DOHH2 (cell line): ENCODE results near the gene HAND2.

ENCODE experiments used
- H3F3A ChIP-seq: fragments of 200-600 bp; sonication (generic), shearing (Covaris generic); 2 replicates; pipeline ENCODE4 v1.6.0; 2016; ENCODE audit warnings: antibody characterized with exemption, mild to moderate bottlenecking; ENCODE audit not compliant: control insufficient read depth, insufficient read depth
- H3K27ac ChIP-seq: fragments of 200-600 bp; sonication (generic); 2 replicates; pipeline ENCODE4 v1.5.1; 2014; ENCODE audit warnings: low read depth, mild to moderate bottlenecking, low read length, moderate library complexity
- H3K27me3 ChIP-seq: fragments of 200-600 bp; sonication (generic); 2 replicates; pipeline ENCODE4 v1.6.1; 2014; ENCODE audit warnings: mild to moderate bottlenecking, low read length, mixed read lengths; ENCODE audit not compliant: control insufficient read depth
- H3K36me3 ChIP-seq: fragments of 200-600 bp; sonication (generic); 2 replicates; pipeline ENCODE4 v1.6.1; 2014; ENCODE audit warnings: mild to moderate bottlenecking, low read length, moderate library complexity, mixed read lengths; ENCODE audit not compliant: control insufficient read depth
- H3K4me1 ChIP-seq: fragments of 200-600 bp; sonication (generic); 2 replicates; pipeline ENCODE4 v1.6.1; 2014; ENCODE audit warnings: mild to moderate bottlenecking, low read length, mixed read lengths; ENCODE audit not compliant: control insufficient read depth
- H3K4me2 ChIP-seq: fragments of 200-600 bp; sonication (generic); 2 replicates; pipeline ENCODE4 v1.6.0; 2014; ENCODE audit warnings: mild to moderate bottlenecking, low read length, moderate library complexity
- H3K4me3 ChIP-seq: fragments of 200-600 bp; sonication (generic); 2 replicates; pipeline ENCODE4 v1.5.1; 2014; ENCODE audit warnings: mild to moderate bottlenecking, low read length, mixed read lengths
- H3K79me2 ChIP-seq: fragments of 200-600 bp; sonication (generic); 2 replicates; pipeline ENCODE4 v1.6.1; 2014; ENCODE audit warnings: mild to moderate bottlenecking, low read length, mixed read lengths; ENCODE audit not compliant: control insufficient read depth
- H3K9me2 ChIP-seq: fragments of 200-600 bp; sonication (generic); replicated peaks from 2 replicates; pipeline ENCODE4 v1.6.1; 2014; ENCODE audit warnings: mild to moderate bottlenecking, low read length, mixed read lengths; ENCODE audit not compliant: control insufficient read depth
- H3K9me3 ChIP-seq: fragments of 200-600 bp; sonication (generic); 2 replicates; pipeline ENCODE4 v1.6.1; 2014; ENCODE audit warnings: antibody characterized with exemption, low read length, mixed read lengths; ENCODE audit not compliant: control insufficient read depth, insufficient read depth
- H4K20me1 ChIP-seq: fragments of 200-600 bp; sonication (generic); 2 replicates; pipeline ENCODE4 v1.6.0; 2014; ENCODE audit warnings: low read depth, mild to moderate bottlenecking, antibody characterized with exemption, low read length, moderate library complexity; ENCODE audit not compliant: control insufficient read depth, insufficient read depth
- EZH2phosphoT487 ChIP-seq: fragments of 200-600 bp; sonication (generic); IDR thresholded peaks from 2 replicates; pipeline ENCODE4 v1.6.1; 2017; ENCODE audit warnings: borderline replicate concordance, mild to moderate bottlenecking, antibody characterized with exemption, low read length, moderate library complexity, mixed read lengths
- TF ChIP-seq, protein P1 (sequence below): fragments of 200-600 bp; sonication (generic); IDR thresholded peaks from one replicate; pipeline ENCODE4 v1.5.1; 2014; ENCODE audit warnings: antibody characterized with exemption, mild to moderate bottlenecking, low read depth, low read length; ENCODE audit not compliant: poor library complexity, severe bottlenecking

HAND2 gene

DNA sequence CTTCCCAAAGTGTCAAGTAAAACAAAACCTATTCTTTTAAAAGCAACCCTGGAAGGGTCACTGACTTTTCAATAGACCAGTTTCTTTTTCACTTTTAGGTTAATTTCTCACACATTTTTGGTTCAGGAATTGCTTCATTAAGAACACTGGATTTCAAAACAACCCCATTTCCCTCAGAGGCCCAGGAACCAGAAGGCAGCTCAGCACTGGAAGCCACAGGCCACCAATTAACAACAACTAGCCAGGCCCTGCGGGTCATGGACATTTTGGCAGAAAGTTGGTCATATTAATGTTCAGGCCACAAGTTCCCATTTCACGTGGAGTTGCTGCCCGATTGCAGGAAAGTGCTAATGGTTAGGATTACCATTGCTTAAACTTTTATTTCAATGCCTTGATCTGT is 39.8 kb downstream of the HAND2 start:
- H3K9me3 ChIP-seq, result no peaks in the 10 kb centered on the region
- no peaks in the 10 kb centered on the region for H3K27me3 ChIP-seq
- no peaks in the 10 kb centered on the region for H3F3A ChIP-seq
- H3K4me2 ChIP-seq, result no peak overlapping the region
- TF ChIP-seq, protein P1, sequence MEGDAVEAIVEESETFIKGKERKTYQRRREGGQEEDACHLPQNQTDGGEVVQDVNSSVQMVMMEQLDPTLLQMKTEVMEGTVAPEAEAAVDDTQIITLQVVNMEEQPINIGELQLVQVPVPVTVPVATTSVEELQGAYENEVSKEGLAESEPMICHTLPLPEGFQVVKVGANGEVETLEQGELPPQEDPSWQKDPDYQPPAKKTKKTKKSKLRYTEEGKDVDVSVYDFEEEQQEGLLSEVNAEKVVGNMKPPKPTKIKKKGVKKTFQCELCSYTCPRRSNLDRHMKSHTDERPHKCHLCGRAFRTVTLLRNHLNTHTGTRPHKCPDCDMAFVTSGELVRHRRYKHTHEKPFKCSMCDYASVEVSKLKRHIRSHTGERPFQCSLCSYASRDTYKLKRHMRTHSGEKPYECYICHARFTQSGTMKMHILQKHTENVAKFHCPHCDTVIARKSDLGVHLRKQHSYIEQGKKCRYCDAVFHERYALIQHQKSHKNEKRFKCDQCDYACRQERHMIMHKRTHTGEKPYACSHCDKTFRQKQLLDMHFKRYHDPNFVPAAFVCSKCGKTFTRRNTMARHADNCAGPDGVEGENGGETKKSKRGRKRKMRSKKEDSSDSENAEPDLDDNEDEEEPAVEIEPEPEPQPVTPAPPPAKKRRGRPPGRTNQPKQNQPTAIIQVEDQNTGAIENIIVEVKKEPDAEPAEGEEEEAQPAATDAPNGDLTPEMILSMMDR, result no peak
- TF ChIP-seq EZH2phosphoT487, result no peak
- no peaks in the 10 kb centered on the region for H3K9me2 ChIP-seq
- no peaks in the 10 kb centered on the region for H3K79me2 ChIP-seq
- H3K36me3 ChIP-seq, result no peaks in the 10 kb centered on the region
- H3K27ac ChIP-seq, result no peak overlapping the region
- no peaks in the 10 kb centered on the region for H4K20me1 ChIP-seq
- H3K4me1 ChIP-seq, result peaks cover 10% of the 10 kb centered on the region
- no peak overlapping the region for H3K4me3 ChIP-seq

DNA sequence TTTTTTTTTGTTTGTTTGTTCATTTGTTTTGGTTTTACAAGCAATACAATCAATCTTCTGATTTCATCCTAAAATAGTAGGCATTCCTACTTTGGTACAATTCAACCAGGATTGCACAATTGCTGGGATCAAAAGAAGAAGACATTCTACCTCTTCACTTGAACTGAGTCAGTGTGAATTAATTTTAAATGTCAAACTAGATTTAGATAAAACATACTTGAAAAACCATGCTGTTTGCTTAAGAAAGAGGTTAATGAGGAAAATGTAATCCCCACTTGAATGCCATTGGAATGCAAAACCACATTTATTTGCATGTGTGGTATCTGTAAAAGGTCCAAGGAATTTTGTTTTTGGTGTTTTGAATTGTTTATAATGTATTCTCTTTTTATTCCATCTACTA is 40.5 kb downstream of the HAND2 start:
- no peak overlapping the region for H3K27ac ChIP-seq
- H3K9me3 ChIP-seq, result no peaks in the 10 kb centered on the region
- no peaks in the 10 kb centered on the region for H4K20me1 ChIP-seq
- TF ChIP-seq EZH2phosphoT487, result no peak
- TF ChIP-seq, protein P1, result no peak
- H3K4me1 ChIP-seq, result peaks cover 8% of the 10 kb centered on the region
- no peaks in the 10 kb centered on the region for H3K27me3 ChIP-seq
- no peaks in the 10 kb centered on the region for H3F3A ChIP-seq
- H3K4me2 ChIP-seq, result no peak overlapping the region
- no peak overlapping the region for H3K4me3 ChIP-seq
- H3K79me2 ChIP-seq, result no peaks in the 10 kb centered on the region
- H3K36me3 ChIP-seq, result no peaks in the 10 kb centered on the region
- no peaks in the 10 kb centered on the region for H3K9me2 ChIP-seq

DNA sequence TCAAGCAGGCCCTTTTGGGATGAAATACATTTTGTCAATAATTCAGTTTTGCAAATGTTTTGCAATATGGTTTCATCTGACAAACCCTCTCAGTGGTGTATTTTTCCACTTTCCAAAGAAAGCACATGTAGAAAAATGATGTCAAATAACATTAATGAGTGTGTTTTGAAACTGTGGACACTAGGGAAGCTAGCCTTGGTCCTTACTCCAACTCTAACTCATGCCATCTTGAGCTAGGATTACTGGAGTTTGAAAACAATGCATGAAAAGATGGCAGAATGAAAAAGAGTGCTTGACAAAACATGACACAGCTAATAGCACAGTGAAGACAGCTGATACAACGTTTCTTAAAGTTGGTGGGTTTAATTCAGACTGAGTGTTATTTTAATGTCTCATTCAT is 41.4 kb downstream of the HAND2 start:
- Histone ChIP-seq H3K9me3 (no peaks in the 10 kb centered on the region), H3K4me3 (no peak overlapping the region), H3K4me2 (no peak overlapping the region), H3K79me2 (no peaks in the 10 kb centered on the region), H3K27me3 (no peaks in the 10 kb centered on the region), H3F3A (no peaks in the 10 kb centered on the region), H3K9me2 (no peaks in the 10 kb centered on the region), H3K4me1 (peaks cover 1% of the 10 kb centered on the region), H4K20me1 (no peaks in the 10 kb centered on the region), H3K27ac (no peak overlapping the region), H3K36me3 (no peaks in the 10 kb centered on the region)
- TF ChIP-seq, protein P1, result no peak
- TF ChIP-seq EZH2phosphoT487, result no peak

DNA sequence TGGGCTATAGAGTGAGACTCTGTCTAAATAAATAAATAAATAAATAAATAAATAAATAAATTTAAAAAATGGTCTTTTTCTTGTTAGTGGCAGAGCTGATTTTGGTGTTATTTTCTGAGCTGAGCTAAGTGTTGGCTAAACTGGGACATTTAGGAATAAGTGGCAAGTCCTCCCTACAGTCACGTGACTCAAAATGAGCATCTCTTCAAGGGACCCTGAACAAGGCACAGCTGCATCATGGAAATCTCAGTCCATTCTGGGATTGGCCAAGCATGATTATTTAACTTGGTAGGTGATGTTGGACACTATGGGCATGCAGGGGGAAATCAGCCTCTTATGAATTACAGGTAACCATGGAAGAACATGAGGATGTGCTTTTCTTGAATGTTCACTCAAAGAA is 42.0 kb downstream of the HAND2 start:
- H3K4me3 ChIP-seq, result no peak overlapping the region
- no peaks in the 10 kb centered on the region for H4K20me1 ChIP-seq
- TF ChIP-seq, protein P1, result no peak
- no peak for TF ChIP-seq EZH2phosphoT487
- no peaks in the 10 kb centered on the region for H3K36me3 ChIP-seq
- H3K4me1 ChIP-seq, result no peaks in the 10 kb centered on the region
- H3K4me2 ChIP-seq, result no peak overlapping the region
- no peaks in the 10 kb centered on the region for H3K9me3 ChIP-seq
- no peaks in the 10 kb centered on the region for H3K79me2 ChIP-seq
- H3F3A ChIP-seq, result no peaks in the 10 kb centered on the region
- H3K27me3 ChIP-seq, result no peaks in the 10 kb centered on the region
- no peak overlapping the region for H3K27ac ChIP-seq
- no peaks in the 10 kb centered on the region for H3K9me2 ChIP-seq
